ENCODE measurements around the gene RALGAPA2. TPM values are rescaled to one million over a fixed set of nuclear protein-coding genes. Genes with fewer than 3 reads are reported as not detected.
"Not testable (repeated sequence)": the region's sequence is repeated elsewhere in the genome, so short reads cannot be mapped to it uniquely, and the experiment has no call there.

Gene RALGAPA2
- total RNA-seq, 1 experiment from 2014 or later: 1.9 TPM

- DNase-seq (ENCODE audit: low read depth): no peak
- in situ Hi-C loops (cut with HindIII; ENCODE audit: low pct_unique_long_range_greater_than_20kb, low sequenced_read_pairs): no loop called here
Observed at GRCh38 chr20:20363799-20364592, 348.4 kb downstream of the RALGAPA2 start.

- DNase-seq (ENCODE audit: low read depth): no peak
- in situ Hi-C loops (cut with HindIII; ENCODE audit: low pct_unique_long_range_greater_than_20kb, low sequenced_read_pairs): no loop called here
Observed at GRCh38 chr20:20363434-20363798, 349.0 kb downstream of the RALGAPA2 start.

- no peak for DNase-seq (ENCODE audit: low read depth)
- in situ Hi-C loops (cut with HindIII; ENCODE audit: low pct_unique_long_range_greater_than_20kb, low sequenced_read_pairs): no loop called here
Observed at GRCh38 chr20:20362774-20363433, 349.5 kb downstream of the RALGAPA2 start.

GRCh38 chr20:20360464-20360863, 352.0 kb downstream of the RALGAPA2 start:
- in situ Hi-C loops (cut with HindIII; ENCODE audit: low pct_unique_long_range_greater_than_20kb, low sequenced_read_pairs): no loop called here
- peak; percentile 53 for DNase-seq (ENCODE audit: low read depth)

- in situ Hi-C loops (cut with HindIII; ENCODE audit: low pct_unique_long_range_greater_than_20kb, low sequenced_read_pairs): no loop called here
- no peak for DNase-seq (ENCODE audit: low read depth)
Observed at GRCh38 chr20:20359628-20360027, 352.8 kb downstream of the RALGAPA2 start.

GRCh38 chr20:20358801-20359200, 353.6 kb downstream of the RALGAPA2 start:
- in situ Hi-C loops (cut with HindIII; ENCODE audit: low pct_unique_long_range_greater_than_20kb, low sequenced_read_pairs): no loop called here
- no peak for DNase-seq (ENCODE audit: low read depth)

GRCh38 chr20:20355503-20355902, 356.9 kb downstream of the RALGAPA2 start:
- in situ Hi-C loops (cut with HindIII; ENCODE audit: low pct_unique_long_range_greater_than_20kb, low sequenced_read_pairs); DNase-seq (ENCODE audit: low read depth): not testable (repeated sequence)

- DNase-seq (ENCODE audit: low read depth): no peak
- in situ Hi-C loops (cut with HindIII; ENCODE audit: low pct_unique_long_range_greater_than_20kb, low sequenced_read_pairs): no loop called here
Observed at GRCh38 chr20:20353576-20353975, 358.9 kb downstream of the RALGAPA2 start.

- DNase-seq (ENCODE audit: low read depth): no peak
- in situ Hi-C loops (cut with HindIII; ENCODE audit: low pct_unique_long_range_greater_than_20kb, low sequenced_read_pairs): no loop called here
Observed at GRCh38 chr20:20344476-20344875, 368.0 kb downstream of the RALGAPA2 start.

GRCh38 chr20:20343932-20344331, 368.5 kb downstream of the RALGAPA2 start:
- in situ Hi-C loops (cut with HindIII; ENCODE audit: low pct_unique_long_range_greater_than_20kb, low sequenced_read_pairs): no loop called here
- no peak for DNase-seq (ENCODE audit: low read depth)

Measured in Caki2 (cell line).